Ovary (tissue), 3 donors: Measurements from ENCODE around the gene NBPF9.
"Not testable (repeated sequence)": the region's sequence is repeated elsewhere in the genome, so short reads cannot be mapped to it uniquely, and the experiment has no call there.

Experiments used
- CTCF ChIP-seq, 3 donors: fragments of 450-650 bp in 2 of 3; fragments of 200-600 bp in 1 of 3; IDR thresholded peaks; one replicate each; pipeline versions ENCODE4 v1.5.1 to v1.8.0; 2016 to 2022; ENCODE audit warnings: antibody characterized with exemption in 3 of 3, mild to moderate bottlenecking in 1 of 3
- POLR2A ChIP-seq: fragments of 450-650 bp; IDR thresholded peaks from one replicate; pipeline ENCODE4 v1.6.1; 2017; ENCODE audit warnings: antibody characterized with exemption, mild to moderate bottlenecking, moderate library complexity
- donor health status: DM: no; HTN: no; CAD: no.

- TF ChIP-seq POLR2A; CTCF (IDR thresholded peaks at IDR 0.05): not testable (repeated sequence)
These were observed 27.6 kb upstream of the NBPF9 start for GRCh38 chr1:149130938-149131337.
